NCI-H748 (cell line): ENCODE data around the gene ANKRD13C.

ENCODE experiments used
- DNase-seq: peaks from one replicate; lab custom pipeline; 2025; ENCODE audit not compliant: unreplicated experiment; lab: John Stamatoyannopoulos, UW

ANKRD13C gene

GRCh38 chr1:70311369-70311768 lies 43.2 kb downstream of the ANKRD13C start:
- no peak for DNase-seq

- DNase-seq: no peak
These were observed 55.0 kb downstream of the ANKRD13C start for GRCh38 chr1:70299472-70299871.

- DNase-seq: no peak
These were observed 58.8 kb downstream of the ANKRD13C start for GRCh38 chr1:70295749-70296148.

- no peak for DNase-seq
These were observed 61.2 kb downstream of the ANKRD13C start for GRCh38 chr1:70293186-70293843.

GRCh38 chr1:70290218-70290617 lies 64.3 kb downstream of the ANKRD13C start:
- no peak for DNase-seq

GRCh38 chr1:70288166-70288565 lies 66.4 kb downstream of the ANKRD13C start:
- no peak for DNase-seq

- DNase-seq: no peak
These were observed 68.1 kb downstream of the ANKRD13C start for GRCh38 chr1:70286453-70286852.

DNA sequence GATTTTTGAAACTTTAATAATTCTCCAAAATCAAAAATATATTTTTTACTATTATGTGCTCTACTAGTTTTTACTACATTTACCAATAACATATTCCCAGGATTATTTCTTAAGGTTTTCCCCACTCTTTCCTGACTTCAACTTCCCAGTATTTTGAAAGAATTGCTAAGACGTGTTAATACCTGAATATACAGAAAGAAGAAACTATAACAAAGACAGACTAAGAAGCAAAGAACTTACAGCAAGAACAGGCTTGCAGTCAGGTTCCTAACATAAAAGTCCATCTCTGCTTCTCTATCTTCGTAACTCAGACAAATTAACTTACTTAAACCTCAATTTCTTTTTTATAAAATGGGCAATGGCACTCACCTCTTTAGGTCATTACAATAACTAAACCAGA lies 70.2 kb downstream of the ANKRD13C start:
- no peak for DNase-seq

DNA sequence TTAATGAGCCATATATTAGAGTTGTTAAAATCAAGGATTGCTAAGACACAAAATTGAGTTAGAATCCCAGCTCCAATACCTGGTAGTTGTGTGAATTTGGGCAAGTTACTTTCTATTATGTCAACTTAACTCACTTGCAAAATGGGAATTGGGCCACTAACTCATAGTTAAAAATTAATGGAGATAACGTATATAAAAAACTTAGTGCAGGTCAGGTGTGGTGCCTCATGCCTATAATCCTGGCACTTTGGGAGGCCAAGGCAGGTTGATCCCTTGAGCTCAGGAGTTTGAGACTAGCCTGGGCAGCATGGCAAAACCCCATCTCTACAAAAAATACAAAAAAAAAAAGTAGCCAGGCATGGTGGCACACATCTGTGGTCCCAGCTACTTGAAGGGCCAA lies 75.8 kb downstream of the ANKRD13C start:
- no peak for DNase-seq

DNA sequence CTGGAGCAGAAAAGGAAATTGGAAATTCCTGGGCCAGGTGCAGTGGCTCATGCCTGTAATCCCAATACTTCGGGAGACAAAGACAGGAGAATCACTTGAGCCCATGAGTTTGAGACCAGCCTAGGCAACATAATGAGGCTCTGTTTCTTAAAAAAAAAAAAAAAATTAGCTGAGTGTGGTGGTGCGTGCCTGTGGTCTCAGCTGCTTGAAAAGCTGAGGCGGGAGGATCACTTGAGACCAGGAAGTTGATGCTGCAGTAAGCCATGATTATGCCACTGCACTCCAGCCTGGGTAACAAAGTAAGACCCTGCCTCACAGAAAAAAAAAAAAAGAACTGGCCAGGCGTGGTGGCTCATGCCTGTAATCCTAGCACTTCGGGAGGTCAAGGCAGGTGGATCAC lies 76.6 kb downstream of the ANKRD13C start:
- DNase-seq: no peak

DNA sequence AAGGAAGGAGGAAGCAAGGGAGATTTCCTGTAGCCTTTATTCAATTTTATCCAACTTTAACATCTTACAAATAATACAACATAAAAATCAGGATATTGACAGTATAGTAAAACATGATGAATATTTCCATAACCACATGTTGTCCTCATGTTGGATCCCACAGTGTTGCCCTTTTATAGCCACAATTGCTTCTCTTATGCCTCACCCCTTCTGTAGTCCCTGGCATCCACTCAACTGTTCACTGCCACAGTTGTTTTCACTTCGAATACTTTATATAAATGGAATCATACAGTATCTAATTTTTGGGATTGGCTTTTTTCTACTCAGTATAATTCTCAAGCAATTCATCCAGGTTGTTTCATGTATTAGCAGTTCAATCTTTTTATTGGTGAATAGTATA lies 88.6 kb downstream of the ANKRD13C start:
- no peak for DNase-seq

GRCh38 chr1:70264839-70265238 lies 89.7 kb downstream of the ANKRD13C start:
- DNase-seq: no peak

GRCh38 chr1:70256664-70257063 lies 97.9 kb downstream of the ANKRD13C start:
- DNase-seq: no peak

GRCh38 chr1:70248729-70249128 lies 105.8 kb downstream of the ANKRD13C start:
- no peak for DNase-seq

DNA sequence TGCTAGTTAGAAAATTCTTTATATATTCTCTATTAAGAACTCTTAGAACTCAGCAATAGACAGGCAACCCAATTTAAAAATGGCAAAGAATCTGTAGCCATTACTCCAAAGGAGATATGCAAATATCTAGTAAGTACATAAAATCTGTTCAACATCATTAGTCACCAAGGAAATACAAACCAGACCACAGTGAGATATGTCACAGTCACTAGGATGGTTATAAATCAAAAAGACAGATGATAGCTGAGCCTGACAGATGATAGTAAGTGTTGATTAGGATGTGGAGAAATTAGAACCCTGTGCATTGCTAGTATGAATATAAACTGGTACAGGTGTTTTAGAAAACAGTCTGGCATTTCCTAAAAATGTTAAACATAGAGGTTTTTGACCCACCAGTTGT lies 106.8 kb downstream of the ANKRD13C start:
- DNase-seq: no peak

DNA sequence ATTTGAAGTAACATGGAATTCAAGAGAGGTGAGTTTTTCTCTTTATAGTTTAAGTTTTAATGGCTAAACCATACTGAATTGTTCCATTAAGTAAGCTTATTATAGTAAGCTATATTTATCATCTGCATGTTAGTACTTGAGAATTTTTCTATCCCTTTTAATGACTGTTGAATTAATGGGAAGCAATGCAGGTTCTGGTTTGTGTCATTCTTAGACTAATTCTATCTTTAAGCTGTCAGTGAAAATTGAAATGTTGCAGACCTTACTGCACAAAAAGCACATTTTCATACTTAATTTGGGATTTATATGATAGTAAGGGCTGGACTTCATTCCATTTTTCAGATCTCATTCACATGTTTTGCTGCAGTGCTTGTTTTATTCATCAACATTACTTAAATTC lies 107.4 kb downstream of the ANKRD13C start:
- DNase-seq: no peak

DNA sequence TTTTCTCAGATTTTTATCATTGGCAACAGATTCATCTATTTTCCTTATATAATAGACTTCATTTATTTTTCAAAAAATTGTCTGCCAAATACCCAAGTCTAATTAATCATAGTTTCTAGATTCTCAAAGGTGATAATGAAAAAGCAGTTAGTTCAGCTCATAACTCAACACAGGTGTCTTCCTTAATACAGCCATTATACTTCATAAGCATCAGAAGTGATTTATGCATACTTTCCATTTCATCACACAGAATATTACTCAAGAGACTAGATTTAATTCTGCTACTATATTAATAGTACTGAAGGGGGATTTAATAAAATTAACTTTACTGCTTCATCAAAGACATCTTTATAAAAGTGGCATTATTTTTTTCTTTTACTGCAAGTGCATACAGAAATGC lies 114.6 kb downstream of the ANKRD13C start:
- no peak for DNase-seq

DNA sequence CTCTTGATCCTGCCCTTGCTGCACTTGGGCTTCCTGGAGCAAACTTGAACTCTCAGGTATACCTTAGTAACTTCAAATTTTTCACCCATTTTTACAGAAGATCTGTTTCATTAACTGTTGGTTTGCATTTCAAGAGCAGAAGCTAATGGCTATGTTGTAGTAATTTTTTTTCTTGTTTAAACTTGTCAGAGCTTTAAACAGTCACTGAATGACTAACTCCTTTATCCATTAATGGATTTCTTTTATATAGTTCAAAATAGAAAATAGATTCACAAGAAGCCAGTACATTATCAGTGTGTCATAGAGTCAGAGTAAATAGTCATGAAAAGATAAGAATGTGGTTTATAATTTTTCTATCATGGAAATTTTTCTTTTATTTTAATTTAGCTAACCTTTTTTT lies 119.8 kb downstream of the ANKRD13C start:
- no peak for DNase-seq

- DNase-seq: no peak
These were observed 123.0 kb downstream of the ANKRD13C start for GRCh38 chr1:70231475-70231874.

DNA sequence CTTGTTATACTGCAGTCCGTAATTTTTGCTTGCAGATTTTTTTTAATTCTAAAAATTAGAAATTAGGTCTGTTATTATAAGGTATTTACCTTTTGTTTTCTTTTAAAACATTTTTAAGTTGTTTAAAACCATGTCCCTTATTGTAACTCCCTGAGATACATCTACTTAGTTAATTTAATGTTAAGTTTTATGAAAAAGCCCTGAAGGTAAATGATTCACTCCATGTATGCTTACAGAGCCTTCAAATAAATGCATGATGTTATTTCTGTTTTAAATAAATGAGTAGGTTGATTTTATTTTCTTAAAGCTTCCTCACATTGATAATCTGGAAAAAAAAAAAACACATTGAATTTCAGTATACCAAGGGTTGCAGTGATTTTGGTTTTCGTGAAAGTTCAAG lies 125.9 kb downstream of the ANKRD13C start:
- DNase-seq: no peak

DNA sequence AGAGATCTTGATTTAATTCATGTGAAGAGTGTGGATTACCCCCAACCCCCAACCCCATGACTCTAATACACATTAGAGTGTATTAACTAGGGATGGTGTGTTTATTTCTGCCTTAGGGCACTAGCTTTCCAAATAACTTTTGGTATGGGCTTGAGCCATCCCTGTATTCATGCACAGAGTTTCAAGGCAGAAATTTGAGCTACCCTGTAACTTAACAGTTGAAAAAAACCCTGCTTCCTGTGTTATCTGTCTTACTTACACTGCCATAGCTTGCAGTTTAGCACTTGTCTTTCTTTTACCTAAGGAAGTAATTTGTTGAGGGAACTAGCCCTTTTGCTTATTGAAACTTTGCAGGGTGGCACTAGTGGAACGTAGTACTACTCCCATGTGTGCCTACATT lies 127.1 kb downstream of the ANKRD13C start:
- DNase-seq: no peak

GRCh38 chr1:70224954-70225353 lies 129.6 kb downstream of the ANKRD13C start:
- DNase-seq: no peak

DNA sequence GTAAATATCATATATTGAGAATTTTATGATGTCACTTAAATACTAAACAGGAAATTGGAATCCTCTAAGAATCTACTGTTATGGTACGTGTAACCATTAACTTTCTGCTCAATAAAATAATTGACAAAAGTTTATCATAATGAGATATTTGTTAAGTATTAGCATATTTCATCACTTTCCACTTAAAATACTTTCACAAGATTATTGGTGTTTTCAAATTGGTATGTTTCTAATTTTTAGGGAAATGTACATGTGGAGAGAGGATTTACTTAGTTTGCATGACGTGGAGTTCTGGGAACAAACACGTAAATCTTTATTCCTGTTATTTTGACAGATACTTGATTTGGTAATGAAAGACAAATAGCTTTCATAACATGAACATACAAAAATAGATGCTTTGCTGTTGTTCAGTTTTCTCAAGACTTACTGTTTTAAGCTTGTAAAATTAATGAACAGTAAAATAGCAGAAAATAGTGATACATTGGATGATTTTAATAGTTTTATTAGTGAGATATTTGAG lies 131.7 kb downstream of the ANKRD13C start:
- no peak for DNase-seq
